Ovary (tissue), 3 donors: ENCODE measurements around the gene GALNT15.

Source experiments
- EP300 ChIP-seq: sonication (generic); formaldehyde crosslinking; IDR thresholded peaks from one replicate; pipeline ENCODE4 v1.6.1; 2017; ENCODE audit warnings: antibody characterized with exemption
- POLR2A ChIP-seq: fragments of 450-650 bp; IDR thresholded peaks from one replicate; pipeline ENCODE4 v1.6.1; 2017; ENCODE audit warnings: antibody characterized with exemption, mild to moderate bottlenecking, moderate library complexity
- TF ChIP-seq, protein P1 (sequence below), 3 donors: fragments of 450-650 bp in 2 of 3; fragments of 200-600 bp in 1 of 3; IDR thresholded peaks; one replicate each; pipeline versions ENCODE4 v1.5.1 to v1.8.0; 2016 to 2022; ENCODE audit warnings: antibody characterized with exemption in 3 of 3, mild to moderate bottlenecking in 1 of 3
- donor health status: DM: no; HTN: no; CAD: no.

DNA sequence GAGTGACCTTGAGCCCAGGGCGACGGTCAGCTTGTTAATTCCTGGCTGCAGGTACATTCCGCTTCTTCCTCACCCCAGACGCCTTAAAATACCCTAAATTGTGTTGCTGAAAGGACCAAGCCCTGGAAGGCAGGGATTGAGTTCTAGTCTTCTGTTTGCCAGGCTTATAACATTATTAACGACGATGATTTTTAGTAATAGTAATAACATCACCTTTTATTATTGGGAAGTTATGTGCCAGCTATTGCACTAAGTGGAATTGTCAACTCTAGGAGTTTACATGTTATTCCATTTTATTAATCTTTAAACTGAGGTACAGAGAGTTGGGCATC, 90.9 kb downstream of the GALNT15 start:
- TF ChIP-seq, protein P1, sequence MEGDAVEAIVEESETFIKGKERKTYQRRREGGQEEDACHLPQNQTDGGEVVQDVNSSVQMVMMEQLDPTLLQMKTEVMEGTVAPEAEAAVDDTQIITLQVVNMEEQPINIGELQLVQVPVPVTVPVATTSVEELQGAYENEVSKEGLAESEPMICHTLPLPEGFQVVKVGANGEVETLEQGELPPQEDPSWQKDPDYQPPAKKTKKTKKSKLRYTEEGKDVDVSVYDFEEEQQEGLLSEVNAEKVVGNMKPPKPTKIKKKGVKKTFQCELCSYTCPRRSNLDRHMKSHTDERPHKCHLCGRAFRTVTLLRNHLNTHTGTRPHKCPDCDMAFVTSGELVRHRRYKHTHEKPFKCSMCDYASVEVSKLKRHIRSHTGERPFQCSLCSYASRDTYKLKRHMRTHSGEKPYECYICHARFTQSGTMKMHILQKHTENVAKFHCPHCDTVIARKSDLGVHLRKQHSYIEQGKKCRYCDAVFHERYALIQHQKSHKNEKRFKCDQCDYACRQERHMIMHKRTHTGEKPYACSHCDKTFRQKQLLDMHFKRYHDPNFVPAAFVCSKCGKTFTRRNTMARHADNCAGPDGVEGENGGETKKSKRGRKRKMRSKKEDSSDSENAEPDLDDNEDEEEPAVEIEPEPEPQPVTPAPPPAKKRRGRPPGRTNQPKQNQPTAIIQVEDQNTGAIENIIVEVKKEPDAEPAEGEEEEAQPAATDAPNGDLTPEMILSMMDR (IDR thresholded peaks at IDR 0.05): no peak
- no peak for TF ChIP-seq EP300
- TF ChIP-seq POLR2A: no peak
